8988T (cell line): ENCODE data around the gene ACAP2.
A peak's percentile ranks its signal among the peaks of the same experiment; 100 is the strongest.

Source experiments
- DNase-seq: peaks from one replicate; pipeline ENCODE4 v3.0.0; 2011

ACAP2 gene

DNA sequence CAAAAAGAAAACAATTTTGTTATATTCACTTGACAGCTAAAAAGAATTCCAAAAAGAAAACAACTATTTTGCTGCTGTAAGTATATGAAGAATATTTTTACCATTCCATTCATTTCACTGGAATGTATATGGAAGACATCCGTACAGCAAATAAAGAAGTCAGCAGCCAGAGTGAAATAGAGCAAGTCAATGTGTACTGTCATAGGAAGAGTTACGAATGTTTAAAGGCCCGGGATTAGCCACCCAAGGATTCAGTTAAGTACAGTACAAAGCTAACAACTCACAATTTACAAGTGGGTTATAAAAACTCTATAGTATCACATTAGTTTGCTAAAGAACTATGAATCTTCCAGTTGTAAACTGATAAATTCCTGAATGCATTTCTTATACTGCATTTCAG, 157.4 kb downstream of the ACAP2 start:
- no peak for DNase-seq

DNA sequence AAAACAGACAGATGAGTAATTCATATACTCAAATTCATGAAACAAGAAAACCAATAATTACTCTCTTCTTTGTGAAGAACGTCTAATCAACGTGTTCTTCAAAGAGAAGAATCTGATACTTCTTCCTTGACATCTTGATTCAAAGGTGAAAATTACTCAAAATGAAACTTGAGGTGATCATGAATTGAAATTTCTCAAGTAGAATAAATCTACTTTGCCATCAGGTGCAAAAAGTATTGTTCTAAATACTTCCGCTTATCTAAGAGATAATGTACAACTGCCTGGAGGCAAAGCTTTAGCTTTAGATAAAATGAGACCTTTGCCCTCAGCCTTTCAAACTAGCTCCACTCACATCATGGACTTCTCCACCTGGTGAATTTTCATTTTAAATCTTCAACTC, 158.0 kb downstream of the ACAP2 start:
- DNase-seq = no peak

DNA sequence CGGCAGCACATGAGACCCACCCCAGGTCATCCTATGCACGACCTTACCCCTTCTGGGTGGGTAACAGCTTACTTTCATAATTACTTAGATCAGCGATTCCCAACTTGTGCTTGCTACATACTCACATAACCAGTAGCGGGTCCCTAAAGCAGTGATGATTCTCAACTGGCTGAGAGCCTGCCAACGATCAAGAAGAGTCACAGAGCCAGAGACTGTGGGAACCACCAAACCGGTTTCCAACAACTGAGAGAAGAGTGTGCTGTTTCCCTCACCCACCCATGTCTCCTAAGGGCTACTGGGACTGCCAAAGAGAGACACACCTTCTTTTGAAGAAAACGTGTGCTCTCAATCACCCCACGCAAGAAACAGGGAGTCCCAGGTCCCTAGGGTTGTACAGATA, 159.9 kb downstream of the ACAP2 start:
- DNase-seq = no peak

DNA sequence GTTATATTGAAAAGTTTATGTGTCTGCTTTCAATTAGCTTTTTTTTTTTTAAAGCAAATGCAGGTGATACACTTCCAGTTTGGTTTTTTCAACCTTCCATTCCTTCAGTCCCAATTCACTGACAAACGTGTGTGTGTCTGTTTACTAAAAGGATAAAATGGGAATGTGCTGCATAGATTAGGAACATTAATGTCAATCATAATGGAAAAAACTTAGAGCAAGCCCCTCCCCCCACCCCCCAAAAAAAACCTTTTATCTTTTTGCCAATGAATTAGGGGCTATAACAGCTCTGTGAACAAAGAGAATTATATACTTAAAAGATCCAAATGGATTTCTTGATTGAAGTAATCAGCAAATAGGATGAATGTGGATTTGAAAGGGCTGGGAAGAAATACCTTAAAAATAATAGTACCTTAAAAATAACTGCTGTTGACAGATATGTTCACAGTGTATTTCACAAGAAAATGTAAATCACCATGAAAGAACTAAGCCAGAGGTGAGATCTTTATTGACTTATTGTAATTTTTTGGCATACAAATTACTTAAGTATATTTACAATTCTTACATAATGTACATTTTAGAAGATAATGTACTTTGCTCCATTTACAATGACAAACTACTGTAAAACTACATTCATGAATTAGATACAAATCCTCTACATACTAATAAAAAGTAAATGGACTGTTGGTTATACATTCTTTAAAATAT, 168.4 kb downstream of the ACAP2 start:
- DNase-seq = no peak

DNA sequence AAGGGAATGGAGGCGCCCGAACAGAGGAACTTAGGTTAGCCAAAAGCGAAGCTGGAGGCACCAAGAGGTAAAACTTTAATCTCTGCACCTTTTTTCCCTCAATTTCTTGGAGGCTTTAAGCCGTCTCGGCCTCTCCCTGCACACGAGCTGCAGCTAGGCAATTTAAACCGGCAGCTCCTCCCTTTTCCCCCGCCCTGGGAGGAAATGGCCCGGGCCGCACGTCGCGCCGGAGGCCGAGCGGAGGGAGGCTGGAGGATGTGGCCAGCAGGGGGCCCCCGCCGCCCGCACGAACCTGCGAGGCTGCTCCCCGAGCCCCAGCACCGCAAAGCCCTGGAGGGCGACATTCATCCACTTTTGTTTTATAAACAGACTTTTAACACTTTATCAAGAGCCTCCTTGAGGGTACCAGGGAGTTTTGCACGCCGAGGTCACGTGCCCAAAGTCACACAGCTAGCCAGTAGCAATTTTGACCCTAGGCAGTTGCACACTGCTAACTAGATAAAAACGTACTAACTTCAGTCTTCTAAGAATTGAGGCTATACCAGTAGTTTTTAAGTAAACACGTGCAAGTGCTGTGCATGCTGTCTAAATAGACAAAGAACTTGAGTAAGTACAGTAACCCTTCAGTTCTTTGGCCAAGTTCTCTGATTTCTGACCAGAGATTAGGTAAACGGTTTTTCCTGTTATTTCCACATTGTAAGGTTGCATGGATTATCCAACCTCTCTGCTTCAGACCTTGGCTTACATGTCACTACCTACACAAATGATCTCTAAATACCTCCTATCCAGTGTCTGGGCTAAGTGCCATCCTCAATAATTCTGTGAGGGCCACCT, 171.2 kb downstream of the ACAP2 start:
- DNase-seq = peak; percentile 84

DNA sequence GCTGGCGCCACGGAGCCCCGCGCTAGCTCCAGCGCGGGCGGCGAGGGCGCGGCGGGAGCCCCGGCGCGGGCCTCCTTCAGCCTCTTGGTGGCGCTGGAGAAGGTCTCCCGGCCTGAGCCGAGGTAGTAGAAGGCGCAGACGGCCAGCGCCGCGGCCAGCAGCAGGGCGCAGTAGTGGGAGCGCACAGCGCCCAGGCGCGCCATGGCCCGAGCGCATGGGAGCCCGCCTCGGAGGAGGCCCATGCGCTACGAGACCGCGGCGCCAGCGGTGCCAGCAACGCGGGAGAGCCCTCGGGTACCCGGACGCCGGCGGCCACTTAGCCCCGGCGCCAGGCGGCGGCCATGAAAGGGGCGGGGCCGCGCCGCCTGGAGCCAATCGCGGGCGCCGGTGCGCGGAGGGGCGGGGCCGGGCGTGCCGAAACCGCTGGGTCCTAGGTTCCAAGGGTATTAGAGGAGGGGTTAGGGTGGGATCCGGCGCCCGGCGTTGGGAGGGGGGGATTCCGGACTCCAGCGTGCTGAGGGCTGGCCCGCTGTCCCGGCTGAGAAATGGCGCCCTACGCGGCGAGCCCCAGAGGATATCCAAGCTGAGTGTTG, 171.9 kb downstream of the ACAP2 start, which contains the start of gene XXYLT1:
Gene XXYLT1 (minus strand): TSS at position 343 of the 593 bp plus-strand sequence. CDS start 101 bp downstream, at position 242.
- peak; percentile 79 for DNase-seq

DNA sequence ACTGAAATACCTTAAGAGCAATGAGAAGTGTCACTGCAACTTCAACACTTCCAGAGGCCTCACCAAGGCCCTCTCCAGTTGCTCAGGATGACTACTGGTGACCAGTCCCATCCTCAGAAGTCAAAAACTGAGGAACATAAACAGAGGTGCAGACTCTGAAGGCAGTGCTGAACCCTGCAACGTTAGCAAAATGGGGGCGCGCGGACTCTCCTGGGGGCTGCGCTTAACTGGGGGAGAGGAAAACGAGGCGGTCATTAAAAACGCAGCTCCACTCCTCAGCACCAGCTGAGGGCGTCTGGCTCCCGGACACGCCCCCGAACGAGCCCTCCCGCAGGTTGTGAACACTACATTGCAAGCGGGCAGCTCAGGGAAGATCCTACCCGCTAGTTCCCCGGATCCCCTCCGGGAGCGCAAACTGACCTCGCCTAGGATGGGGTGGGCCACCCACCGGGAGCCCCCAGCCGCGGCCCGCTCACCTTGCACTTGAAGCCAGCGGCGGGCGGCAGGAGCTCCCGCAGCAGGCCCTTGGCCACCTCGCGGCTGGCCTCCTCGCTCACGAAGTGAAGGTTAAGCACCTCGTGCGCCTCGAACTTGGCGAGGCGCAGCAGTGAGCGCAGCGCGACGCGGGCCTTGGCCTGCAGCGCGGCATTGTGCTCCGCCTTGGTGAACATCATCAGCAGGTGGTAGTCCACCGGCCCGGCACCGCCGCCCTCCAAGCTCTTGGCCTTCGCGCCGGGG, 172.6 kb downstream of the ACAP2 start:
- DNase-seq = no peak

DNA sequence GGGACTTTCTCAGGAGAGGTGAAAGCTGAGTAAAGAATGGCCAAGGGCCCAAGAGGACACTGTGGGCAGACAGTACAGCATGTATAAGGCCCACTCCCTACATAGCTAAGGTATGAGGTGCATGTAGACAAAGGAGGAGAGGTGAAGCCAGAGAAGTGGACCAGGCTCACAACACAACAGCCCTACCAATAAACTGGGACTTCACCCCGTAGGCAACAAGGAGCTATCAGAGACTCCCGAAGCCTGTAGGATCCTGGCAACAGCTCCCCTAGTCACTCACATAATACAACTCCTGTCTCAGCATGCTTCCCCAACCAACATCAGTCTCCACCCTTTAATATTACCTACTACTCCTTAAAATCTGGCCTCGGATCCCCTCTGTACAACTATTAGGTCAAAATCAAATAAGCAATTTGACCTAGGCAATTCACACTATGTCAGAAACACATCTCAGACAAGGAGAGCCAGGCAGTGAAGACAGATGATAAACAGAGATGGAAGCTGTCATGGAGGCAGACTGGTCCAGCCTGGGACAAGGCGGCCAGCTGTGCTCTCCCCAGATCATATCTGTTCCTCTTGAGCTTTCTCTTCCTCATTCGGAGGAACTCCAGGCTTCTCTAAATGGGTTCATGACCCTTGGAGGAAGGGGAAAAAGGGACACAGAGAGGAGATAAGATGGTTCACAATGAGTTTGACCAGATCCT, 173.3 kb downstream of the ACAP2 start:
- DNase-seq = no peak

DNA sequence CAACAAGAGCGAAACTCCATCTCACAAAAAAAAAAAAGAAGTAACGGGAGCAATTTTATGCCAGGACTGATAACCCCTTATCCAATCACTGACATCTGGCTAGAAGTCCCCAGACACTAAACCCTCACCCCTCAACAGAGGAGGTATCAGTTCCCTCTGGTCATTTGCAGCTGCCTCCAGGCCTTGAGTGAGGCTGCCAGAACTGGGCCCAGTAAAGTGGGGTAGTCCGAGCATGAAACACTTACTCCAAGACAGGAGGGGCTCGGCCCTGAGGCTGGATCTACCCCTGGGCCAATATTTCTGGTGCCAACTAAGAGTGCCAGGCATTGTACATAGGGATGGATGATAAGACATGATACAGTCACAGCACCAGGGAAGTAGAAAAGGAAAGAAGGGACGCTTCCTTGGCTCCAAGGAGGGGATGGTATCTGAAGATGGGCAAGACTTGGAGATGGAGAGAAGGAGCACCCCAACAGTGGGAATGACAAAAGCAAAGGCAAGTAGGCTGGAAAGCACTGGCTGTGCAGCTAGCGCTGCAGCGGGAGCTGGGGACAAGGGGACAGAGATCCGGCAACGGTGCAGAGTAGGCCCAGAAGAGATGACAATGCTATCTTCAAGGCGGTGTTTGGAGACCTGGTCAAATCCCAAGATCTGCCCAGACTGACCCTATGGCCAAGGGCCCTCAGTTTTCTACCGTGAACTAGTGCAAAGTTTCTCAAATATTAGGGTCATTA, 174.1 kb downstream of the ACAP2 start:
- DNase-seq = no peak

DNA sequence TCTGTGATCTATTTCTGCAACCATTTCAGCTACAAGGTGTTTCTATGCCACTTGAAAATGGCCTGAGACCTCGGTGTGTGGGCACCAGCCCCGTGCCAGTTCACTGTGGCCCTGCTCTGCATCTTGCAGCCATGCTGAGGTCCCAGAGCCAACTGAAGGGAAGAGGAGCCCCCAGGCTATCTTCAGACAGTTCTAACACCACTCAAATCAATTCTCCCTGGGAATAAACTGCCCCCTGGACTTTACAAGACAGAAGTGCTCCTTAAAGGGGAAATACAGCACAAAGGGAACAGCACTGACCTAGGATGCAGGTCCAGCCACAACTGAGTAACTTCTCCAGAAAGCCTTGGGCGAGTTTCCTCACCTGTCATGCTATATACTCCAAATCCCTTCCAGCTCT, 175.7 kb downstream of the ACAP2 start:
- no peak for DNase-seq

DNA sequence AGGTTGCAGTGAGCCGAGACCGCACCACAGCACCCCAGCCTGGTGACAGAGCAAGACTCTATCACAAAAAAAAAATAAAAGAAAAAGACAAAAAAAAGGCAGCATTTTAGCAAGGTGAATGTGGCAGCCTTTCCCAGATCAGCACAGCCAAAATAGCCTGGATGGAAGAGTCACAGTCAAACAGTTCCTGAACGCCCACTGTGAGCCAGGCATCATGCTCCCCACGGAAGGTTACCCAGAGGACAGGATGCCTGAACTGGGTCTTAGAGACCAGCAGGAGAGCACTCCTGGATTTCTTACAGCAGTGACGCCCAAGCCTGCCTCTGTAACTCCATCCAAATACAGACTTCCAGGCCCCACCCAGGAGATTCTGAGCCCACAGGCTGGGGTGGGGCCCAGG, 176.4 kb downstream of the ACAP2 start:
- no peak for DNase-seq

DNA sequence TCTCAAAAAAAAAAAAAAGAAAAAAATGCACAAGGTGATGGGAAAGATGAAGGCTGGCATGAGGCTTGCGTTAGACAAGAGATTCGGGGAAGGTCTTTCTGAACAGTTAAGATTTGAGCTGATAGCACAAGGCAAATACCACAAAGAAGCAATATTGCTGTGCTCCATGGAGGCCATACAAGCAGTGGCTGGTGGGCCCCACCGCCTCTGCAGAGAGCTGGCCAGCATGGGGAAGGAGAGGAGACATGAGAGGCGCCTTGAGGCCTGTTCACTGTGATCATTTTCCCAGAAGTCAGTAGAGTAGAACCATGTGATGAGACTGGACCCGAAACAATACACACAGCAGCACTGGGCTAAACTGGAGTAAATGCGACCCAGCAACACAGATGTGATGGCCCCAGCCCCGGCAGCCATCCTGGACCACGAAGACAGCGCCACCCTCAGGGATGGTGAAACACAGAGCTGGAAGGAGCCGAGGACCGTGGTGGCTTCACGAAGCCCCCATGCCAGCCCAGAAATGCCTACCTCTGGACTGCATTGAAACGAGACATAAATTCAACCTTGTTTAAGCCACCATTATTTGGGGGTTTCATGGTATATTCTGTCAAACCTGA, 177.3 kb downstream of the ACAP2 start:
- no peak for DNase-seq

DNA sequence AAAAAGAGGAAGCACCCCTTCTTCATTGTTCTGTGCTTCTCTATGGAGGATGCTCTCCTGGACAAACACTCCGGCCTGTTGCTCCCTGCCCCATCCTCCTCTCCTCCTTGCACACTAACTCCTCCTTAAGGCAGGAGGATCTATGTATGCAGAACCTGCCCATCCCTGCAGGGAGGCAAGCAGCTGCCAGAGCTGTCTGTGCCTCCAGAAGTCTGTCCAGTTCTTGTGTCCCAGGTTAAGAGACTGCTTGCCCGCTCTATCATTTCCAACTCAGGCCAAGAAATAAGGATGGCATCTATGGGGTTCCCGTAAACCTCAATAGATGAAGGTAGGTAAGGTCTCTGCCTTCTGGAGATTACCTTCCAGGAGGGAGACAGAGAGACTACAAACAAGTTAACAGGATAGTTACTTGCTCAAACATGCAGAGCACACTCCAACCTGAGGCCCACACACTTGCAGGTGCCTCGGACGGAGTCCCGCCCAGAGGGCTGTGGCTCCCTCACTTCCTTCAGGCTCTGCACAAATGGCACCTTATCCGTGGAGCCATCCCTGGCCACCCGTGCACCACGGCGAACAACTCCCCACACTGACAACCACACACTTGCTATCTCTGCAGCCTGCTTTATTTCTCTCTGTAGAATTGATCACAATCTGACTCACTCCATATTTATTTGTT, 178.8 kb downstream of the ACAP2 start:
- DNase-seq = no peak

DNA sequence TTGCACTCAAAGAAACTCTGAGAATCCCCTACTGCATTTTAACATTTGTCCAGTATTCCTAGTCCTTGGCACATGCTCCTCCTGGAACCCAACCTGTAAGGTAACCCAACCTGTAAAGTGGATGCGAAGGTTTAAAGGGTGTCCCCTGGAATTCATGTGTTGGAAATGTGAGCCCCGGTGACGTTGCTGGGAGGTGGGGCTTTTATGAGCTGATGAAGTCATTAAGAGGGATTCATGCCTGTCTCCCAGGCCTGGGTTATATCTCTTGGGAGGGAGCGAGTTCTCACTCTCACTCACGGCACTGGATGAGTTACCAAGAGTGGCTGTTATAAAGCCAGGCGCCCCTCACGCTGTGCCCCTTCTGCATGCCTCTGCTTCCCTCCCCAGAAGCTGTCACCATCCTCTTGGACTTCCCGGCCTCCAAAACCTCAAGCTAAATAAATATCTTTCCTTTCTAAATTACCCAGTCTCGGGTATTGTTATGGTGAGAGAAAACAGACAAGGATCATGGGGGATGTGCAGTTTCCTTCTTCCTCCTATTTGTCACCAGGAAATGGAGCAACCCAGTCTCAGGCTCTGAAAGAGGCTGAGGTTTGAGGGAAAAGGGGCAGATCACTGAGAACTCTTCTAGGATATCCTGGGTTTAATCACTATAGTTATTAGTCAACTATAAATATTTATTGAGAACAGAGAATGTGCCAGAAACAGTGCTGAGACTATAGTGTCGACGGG, 179.5 kb downstream of the ACAP2 start:
- no peak for DNase-seq

DNA sequence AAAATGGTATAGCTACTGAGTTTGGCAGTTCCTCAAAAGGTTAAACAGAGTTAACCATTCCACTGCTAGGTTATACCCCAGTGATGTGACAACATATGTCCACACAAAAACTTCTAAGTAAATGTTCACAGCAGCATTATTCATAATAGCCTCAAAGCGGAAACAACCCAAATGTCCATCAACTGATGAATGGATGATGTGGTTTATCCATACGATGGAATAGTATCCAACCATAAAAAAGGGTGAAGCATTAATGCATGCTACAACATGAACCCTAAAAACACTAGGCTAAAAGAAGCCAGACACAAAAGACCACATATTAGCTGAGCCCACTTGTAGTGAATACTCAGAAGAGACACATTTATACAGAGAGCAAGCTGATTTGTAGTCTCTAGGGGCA, 180.9 kb downstream of the ACAP2 start:
- DNase-seq = no peak

DNA sequence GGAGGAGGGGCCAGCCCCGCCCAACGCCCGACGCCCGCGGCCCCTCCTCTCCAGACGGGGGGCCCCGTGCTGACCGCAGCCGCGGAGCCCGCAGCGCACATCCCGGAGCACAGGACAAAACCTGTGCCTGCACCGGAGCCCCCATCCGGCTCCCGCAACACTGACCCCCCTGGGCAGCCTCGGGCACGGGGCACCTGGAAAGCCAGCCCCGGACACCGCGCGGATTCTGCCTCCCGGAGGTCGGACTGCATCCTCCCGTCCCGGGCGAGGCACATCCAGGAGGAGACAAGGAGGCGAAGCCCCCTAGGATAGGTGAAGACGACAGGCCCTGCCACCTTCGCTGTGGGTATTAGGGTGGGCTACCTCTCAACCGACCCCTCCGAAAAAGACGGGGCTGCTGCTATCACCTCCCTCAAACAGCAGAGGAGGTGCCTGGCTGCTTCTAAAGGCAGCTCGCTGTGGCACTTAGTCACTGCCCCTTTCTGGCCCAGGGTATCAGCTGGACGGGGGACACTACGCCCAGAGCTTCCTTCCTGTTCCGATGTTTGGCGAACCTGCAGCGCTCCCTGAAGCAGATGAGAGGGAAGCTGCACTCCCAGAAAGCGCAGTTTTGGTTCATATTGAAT, 182.4 kb downstream of the ACAP2 start:
- DNase-seq = peak; percentile 91

DNA sequence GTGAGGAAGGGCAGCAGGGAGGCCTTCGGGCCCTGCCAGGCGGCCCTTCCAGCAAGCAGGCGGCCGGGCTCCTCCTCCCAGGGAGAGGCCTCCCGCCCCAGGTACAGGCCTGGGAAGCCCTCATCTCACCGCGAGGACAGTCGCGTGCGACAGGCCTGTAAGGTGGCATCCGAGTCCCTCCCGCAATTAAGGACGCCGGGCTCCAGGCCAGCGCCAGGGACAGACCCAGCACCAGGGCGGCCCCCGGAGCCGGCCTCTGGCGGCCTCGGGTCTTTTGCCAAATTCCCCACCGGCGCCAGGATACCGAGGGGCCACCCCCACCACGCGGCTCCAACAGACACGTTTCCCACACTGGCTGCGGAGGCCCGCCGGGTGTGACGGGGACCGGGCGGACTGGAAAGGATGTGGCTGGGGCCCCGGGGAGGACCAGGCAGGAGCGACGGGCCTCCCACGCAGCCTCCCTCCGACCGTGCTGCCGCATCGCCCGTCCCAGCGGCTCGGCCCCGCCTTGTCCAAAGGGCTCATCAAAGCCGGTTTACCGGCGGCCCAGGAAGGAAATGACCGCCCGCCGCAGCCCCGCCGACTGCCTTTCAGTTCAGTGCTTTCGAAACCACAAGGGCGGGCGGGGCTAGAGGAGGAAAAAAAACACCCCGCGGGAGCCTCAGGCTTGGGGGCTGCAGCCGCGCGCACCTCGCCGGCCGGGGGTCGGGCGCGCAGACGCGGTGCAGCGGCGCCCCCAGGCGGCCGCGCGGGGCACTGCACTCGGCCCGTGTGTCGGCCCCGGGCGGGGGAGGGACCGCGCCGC, 183.1 kb downstream of the ACAP2 start:
- peak; percentile 99 for DNase-seq

DNA sequence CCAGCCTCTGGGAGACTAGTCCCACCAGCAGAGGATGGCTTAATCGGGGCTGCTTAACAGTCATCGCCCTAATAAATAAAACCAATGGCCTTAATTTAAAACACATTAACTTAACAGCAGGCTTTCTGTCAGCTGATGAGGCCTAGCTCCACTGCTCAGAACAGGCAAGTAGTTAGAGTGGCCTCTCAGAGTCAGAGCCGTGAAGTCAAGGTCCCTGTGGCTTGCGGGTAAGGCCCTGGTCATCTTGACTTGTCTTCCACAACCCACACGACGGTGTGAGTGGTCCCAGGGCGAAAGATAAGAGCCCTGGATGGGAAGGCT, 183.7 kb downstream of the ACAP2 start:
- DNase-seq = no peak
